Upper lobe of right lung (tissue), 1 donor: ENCODE data around the gene KHDC4. TPM values are rescaled to one million over a fixed set of nuclear protein-coding genes. Genes with fewer than 3 reads are reported as not detected.
A peak's percentile ranks its signal among the peaks of the same experiment; 100 is the strongest.

Experiments
- ATAC-seq: fragments of 200-7000 bp; cut with Tn5 transposase; one replicate; pipeline ENCODE4 v1.9.1; 2020; ENCODE audit warnings: mild to moderate bottlenecking, moderate library complexity
- DNase-seq: peaks from one replicate; pipeline ENCODE4 v3.0.0-alpha.2; 2020
- H3K27ac ChIP-seq: fragments of 200-600 bp; one replicate; pipeline ENCODE4 v1.8.0; 2022
- H3K27me3 ChIP-seq: fragments of 200-600 bp; one replicate; pipeline ENCODE4 v1.8.0; 2022; ENCODE audit warnings: mild to moderate bottlenecking
- H3K36me3 ChIP-seq: fragments of 200-600 bp; one replicate; pipeline ENCODE4 v1.8.0; 2022
- H3K4me1 ChIP-seq: fragments of 200-600 bp; one replicate; pipeline ENCODE4 v1.8.0; 2022
- H3K4me3 ChIP-seq: fragments of 200-600 bp; one replicate; pipeline ENCODE4 v1.8.0; 2022; ENCODE audit warnings: mild to moderate bottlenecking
- H3K9me3 ChIP-seq: fragments of 200-600 bp; one replicate; pipeline ENCODE4 v1.8.0; 2022
- CTCF ChIP-seq: fragments of 200-600 bp; IDR thresholded peaks from one replicate; pipeline ENCODE4 v1.8.0; 2022; ENCODE audit warnings: antibody characterized with exemption
- intact Hi-C: fragments of 100-400 bp; cut with DNase I; formaldehyde crosslinking; loops from one replicate; pipeline ENCODE4 v1.11.0; 2022
- total RNA-seq: library from RNA; stranded (reverse); fragmentation: NEBNext Ultra II Directional; extraction: Animal tissue kit (Norgen Biotek cat#: 25700); gene quantifications from one replicate; pipeline ENCODE4 v1.2.1, GENCODE V29; 2021
- donor health status: DM: no; HTN: yes; CAD: no; lungs with severe emphysema.

KHDC4 gene
- total RNA-seq, 1 donor from 2014 or later, result 40.1 TPM

GRCh38 chr1:155944444-155944799 lies 10.2 kb upstream of the KHDC4 start:
- intact Hi-C loops, result loop anchor here (5.0 kb wide), 1 partner anchor 43 kb away; no protein-coding TSS in a partner anchor
- Histone ChIP-seq H3K4me1 (peaks cover 61% of the 10 kb centered on the region), H3K4me3 (no peak overlapping the region), H3K27me3 (no peaks in the 10 kb centered on the region), H3K9me3 (no peaks in the 10 kb centered on the region), H3K27ac (no peak overlapping the region), H3K36me3 (peaks cover 36% of the 10 kb centered on the region)
- ATAC-seq (no peak), DNase-seq (peak; percentile 40)
- no peak for TF ChIP-seq CTCF

- DNase-seq, result peak; percentile 60
- H3K27ac ChIP-seq, result peak overlapping the region; percentile 89
- no peaks in the 10 kb centered on the region for H3K9me3 ChIP-seq
- H3K4me3 ChIP-seq, result no peak overlapping the region
- H3K4me1 ChIP-seq, result peaks cover 75% of the 10 kb centered on the region
- intact Hi-C loops, result loop anchor here (5.0 kb wide), 1 partner anchor 45 kb away; no protein-coding TSS in a partner anchor
- peaks cover 19% of the 10 kb centered on the region for H3K36me3 ChIP-seq
- ATAC-seq, result no peak
- TF ChIP-seq CTCF, result no peak
- H3K27me3 ChIP-seq, result no peaks in the 10 kb centered on the region
These were observed 8.4 kb upstream of the KHDC4 start for GRCh38 chr1:155942578-155943141.

- TF ChIP-seq CTCF, result no peak
- Histone ChIP-seq H3K27ac (peak overlapping the region; percentile 89), H3K4me3 (no peak overlapping the region), H3K4me1 (peaks cover 75% of the 10 kb centered on the region), H3K9me3 (no peaks in the 10 kb centered on the region), H3K36me3 (peaks cover 12% of the 10 kb centered on the region), H3K27me3 (no peaks in the 10 kb centered on the region)
- peak; percentile 63 for DNase-seq
- ATAC-seq, result peak; percentile 6
- intact Hi-C loops, result loop anchor here (5.0 kb wide), 1 partner anchor 45 kb away; no protein-coding TSS in a partner anchor
These were observed 7.8 kb upstream of the KHDC4 start for GRCh38 chr1:155941845-155942531.

GRCh38 chr1:155940993-155941844 lies 7.0 kb upstream of the KHDC4 start, which contains the start of gene RXFP4:
Gene RXFP4, plus strand, starts transcription at chr1:155941638. Its CDS starts 72 bp downstream, at chr1:155941710.
- peaks cover 4% of the 10 kb centered on the region for H3K36me3 ChIP-seq
- H3K27ac ChIP-seq, result peak within 1 kb of the TSS; percentile 89
- peak within 1 kb of the TSS; percentile 12 for H3K4me3 ChIP-seq
- no peak for TF ChIP-seq CTCF
- H3K9me3 ChIP-seq, result no peaks in the 10 kb centered on the region
- ATAC-seq (peak; percentile 76), DNase-seq (peak; percentile 82)
- H3K4me1 ChIP-seq, result peaks cover 70% of the 10 kb centered on the region
- H3K27me3 ChIP-seq, result no peaks in the 10 kb centered on the region
- intact Hi-C loops, result loop anchor here (5.0 kb wide), 1 partner anchor 46 kb away; no protein-coding TSS in a partner anchor

- intact Hi-C loops, result loop anchor here (5.0 kb wide), 1 partner anchor 47 kb away; no protein-coding TSS in a partner anchor
- H3K4me1 ChIP-seq, result peaks cover 65% of the 10 kb centered on the region
These were observed 6.3 kb upstream of the KHDC4 start for GRCh38 chr1:155940482-155940992.

More at GRCh38 chr1:155940482-155940992, 6.3 kb upstream of the KHDC4 start:
- H3K9me3 ChIP-seq, result no peaks in the 10 kb centered on the region
- DNase-seq, result no peak
- peak; percentile 84 for ATAC-seq
- H3K27ac ChIP-seq, result peak overlapping the region; percentile 89
- no peaks in the 10 kb centered on the region for H3K36me3 ChIP-seq
- no peak for TF ChIP-seq CTCF
- H3K4me3 ChIP-seq, result peak overlapping the region; percentile 12
- no peaks in the 10 kb centered on the region for H3K27me3 ChIP-seq
